SU-DHL-6 (cell line): ENCODE results near the gene CCNE1.

ENCODE experiments used
- H2AFZ ChIP-seq: fragments of 200-600 bp; sonication (generic); 2 replicates; pipeline ENCODE4 v1.6.1; 2014; ENCODE audit warnings: low read depth, mild to moderate bottlenecking, moderate library complexity, mixed read lengths, antibody characterized with exemption, low read length; ENCODE audit not compliant: severe bottlenecking
- H3F3A ChIP-seq: fragments of 200-600 bp; shearing (Covaris generic); 2 replicates; pipeline ENCODE4 v1.6.0; 2016; ENCODE audit warnings: antibody characterized with exemption, mild to moderate bottlenecking; ENCODE audit not compliant: insufficient read depth
- H3K27ac ChIP-seq: fragments of 200-600 bp; sonication (generic); 2 replicates; pipeline ENCODE4 v1.5.1; 2016; ENCODE audit warnings: low read depth, mild to moderate bottlenecking, low read length, moderate library complexity, mixed read lengths
- H3K27me3 ChIP-seq: fragments of 200-600 bp; sonication (generic), shearing (Covaris generic); 2 replicates; pipeline ENCODE4 v1.6.0; 2014; ENCODE audit warnings: mild to moderate bottlenecking, low read length
- H3K36me3 ChIP-seq: fragments of 200-600 bp; sonication (generic); 2 replicates; pipeline ENCODE4 v1.6.1; 2014; ENCODE audit warnings: mild to moderate bottlenecking, low read length, mixed read lengths
- H3K4me2 ChIP-seq: fragments of 300-600, 200-600 bp; shearing (Covaris generic), sonication (generic); 2 replicates; pipeline ENCODE4 v1.6.0; 2014; ENCODE audit warnings: low read length, low read depth, mild to moderate bottlenecking; ENCODE audit not compliant: poor library complexity, severe bottlenecking
- H3K4me3 ChIP-seq: fragments of 200-600 bp; sonication (generic); 2 replicates; pipeline ENCODE4 v1.5.1; 2014; ENCODE audit warnings: antibody characterized with exemption, low read length, mild to moderate bottlenecking, mixed read lengths; ENCODE audit not compliant: insufficient read depth, poor library complexity, severe bottlenecking
- H3K79me2 ChIP-seq: fragments of 200-600 bp; sonication (generic); 2 replicates; pipeline ENCODE4 v1.6.1; 2014; ENCODE audit warnings: mild to moderate bottlenecking, low read length, moderate library complexity; ENCODE audit not compliant: insufficient read depth
- H3K9ac ChIP-seq: fragments of 200-600 bp; sonication (generic); 2 replicates; pipeline ENCODE4 v1.7.0; 2014; ENCODE audit warnings: mild to moderate bottlenecking, low read length
- H3K9me2 ChIP-seq: fragments of 200-600 bp; sonication (generic); replicated peaks from 2 replicates; pipeline ENCODE4 v1.6.1; 2014; ENCODE audit warnings: low read length; ENCODE audit not compliant: insufficient read depth
- H3K9me3 ChIP-seq: fragments of 200-600 bp; sonication (generic); 2 replicates; pipeline ENCODE4 v1.6.1; 2014; ENCODE audit warnings: low read length, mixed read lengths; ENCODE audit not compliant: insufficient read depth
- H4K20me1 ChIP-seq: fragments of 200-600 bp; sonication (generic); 2 replicates; pipeline ENCODE4 v1.6.1; 2014; ENCODE audit warnings: low read depth, mild to moderate bottlenecking, antibody characterized with exemption, low read length, moderate library complexity, mixed read lengths
- EZH2phosphoT487 ChIP-seq: fragments of 200-600 bp; sonication (generic), shearing (Covaris generic); conservative IDR thresholded peaks from 2 replicates; pipeline ENCODE4 v1.6.1; 2018; ENCODE audit warnings: mild to moderate bottlenecking, antibody characterized with exemption, low read length, moderate library complexity, mixed read lengths
- TF ChIP-seq, protein P1 (sequence below): fragments of 200-600 bp; sonication (generic); IDR thresholded peaks from one replicate; pipeline ENCODE4 v1.5.1; 2017; ENCODE audit warnings: antibody characterized with exemption, mild to moderate bottlenecking, low read length, moderate library complexity; ENCODE audit not compliant: insufficient read depth, poor library complexity, severe bottlenecking

The CCNE1 gene

DNA sequence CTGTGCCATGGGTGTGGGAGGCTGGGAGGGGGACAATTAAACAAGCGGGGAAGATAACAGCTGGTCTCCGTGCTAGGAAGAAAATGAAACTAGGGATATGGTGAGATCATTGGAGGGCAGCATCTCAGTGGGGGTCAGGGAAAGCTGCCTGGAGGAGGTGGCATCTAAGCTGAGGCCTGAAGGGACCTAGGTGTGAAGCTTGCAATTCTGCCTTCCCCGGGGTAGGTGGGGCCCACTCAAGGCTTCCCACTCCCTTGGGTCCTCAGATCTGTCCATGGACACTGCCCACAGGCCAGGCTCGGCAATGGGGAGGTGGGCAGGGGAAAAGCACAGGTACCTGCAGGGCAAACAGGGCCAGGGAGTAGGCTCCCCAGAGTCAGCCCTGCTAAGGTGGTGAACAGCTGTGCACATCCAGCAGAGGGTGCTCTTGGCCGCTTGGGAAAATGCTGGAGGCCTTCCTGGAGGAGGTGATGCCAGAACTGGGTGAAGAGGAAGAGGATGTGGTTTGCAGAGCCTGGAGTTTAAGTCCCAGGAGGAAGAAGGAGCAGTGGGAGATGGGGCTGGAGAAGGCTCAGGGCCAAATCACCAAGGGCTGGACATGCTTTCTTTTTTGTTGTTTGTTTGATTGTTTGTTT is 25.7 kb upstream of the CCNE1 start:
- H3K36me3 ChIP-seq, result no peaks in the 10 kb centered on the region
- no peak overlapping the region for H3K4me2 ChIP-seq
- H3K27ac ChIP-seq, result no peak overlapping the region
- no peak for TF ChIP-seq EZH2phosphoT487
- TF ChIP-seq, protein P1, sequence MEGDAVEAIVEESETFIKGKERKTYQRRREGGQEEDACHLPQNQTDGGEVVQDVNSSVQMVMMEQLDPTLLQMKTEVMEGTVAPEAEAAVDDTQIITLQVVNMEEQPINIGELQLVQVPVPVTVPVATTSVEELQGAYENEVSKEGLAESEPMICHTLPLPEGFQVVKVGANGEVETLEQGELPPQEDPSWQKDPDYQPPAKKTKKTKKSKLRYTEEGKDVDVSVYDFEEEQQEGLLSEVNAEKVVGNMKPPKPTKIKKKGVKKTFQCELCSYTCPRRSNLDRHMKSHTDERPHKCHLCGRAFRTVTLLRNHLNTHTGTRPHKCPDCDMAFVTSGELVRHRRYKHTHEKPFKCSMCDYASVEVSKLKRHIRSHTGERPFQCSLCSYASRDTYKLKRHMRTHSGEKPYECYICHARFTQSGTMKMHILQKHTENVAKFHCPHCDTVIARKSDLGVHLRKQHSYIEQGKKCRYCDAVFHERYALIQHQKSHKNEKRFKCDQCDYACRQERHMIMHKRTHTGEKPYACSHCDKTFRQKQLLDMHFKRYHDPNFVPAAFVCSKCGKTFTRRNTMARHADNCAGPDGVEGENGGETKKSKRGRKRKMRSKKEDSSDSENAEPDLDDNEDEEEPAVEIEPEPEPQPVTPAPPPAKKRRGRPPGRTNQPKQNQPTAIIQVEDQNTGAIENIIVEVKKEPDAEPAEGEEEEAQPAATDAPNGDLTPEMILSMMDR, result no peak
- H3K9ac ChIP-seq, result no peak overlapping the region
- H3F3A ChIP-seq, result no peaks in the 10 kb centered on the region
- H3K4me3 ChIP-seq, result no peak overlapping the region
- no peak overlapping the region for H2AFZ ChIP-seq
- H3K79me2 ChIP-seq, result no peaks in the 10 kb centered on the region
- no peaks in the 10 kb centered on the region for H3K9me3 ChIP-seq
- no peaks in the 10 kb centered on the region for H3K9me2 ChIP-seq
- H4K20me1 ChIP-seq, result no peaks in the 10 kb centered on the region
- H3K27me3 ChIP-seq, result no peaks in the 10 kb centered on the region

DNA sequence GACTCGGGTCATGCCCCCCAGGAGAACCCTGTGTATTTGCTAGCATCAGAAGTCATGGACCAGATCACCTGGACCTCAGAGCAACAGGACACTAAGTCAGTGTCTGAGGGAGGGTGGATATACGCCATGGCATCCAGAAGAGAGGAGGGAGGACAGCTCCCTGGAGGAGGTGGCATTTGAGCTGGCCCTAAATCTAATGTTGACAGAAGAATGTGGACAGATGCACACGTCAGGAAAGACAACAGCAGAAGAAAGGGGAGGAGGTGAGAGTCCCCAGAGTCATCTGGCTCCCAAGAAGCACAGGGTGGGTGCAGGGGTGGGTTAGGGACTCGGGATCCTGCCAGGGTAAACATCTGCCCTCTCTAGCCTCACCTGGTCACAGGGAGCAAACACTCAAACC is 24.5 kb upstream of the CCNE1 start:
- Histone ChIP-seq H3K9me3 (no peaks in the 10 kb centered on the region), H3K9ac (no peak overlapping the region), H3K27ac (no peak overlapping the region), H3K36me3 (no peaks in the 10 kb centered on the region), H3K27me3 (no peaks in the 10 kb centered on the region), H2AFZ (no peak overlapping the region), H3K9me2 (no peaks in the 10 kb centered on the region), H3F3A (no peaks in the 10 kb centered on the region), H3K79me2 (no peaks in the 10 kb centered on the region), H3K4me3 (no peak overlapping the region), H4K20me1 (no peaks in the 10 kb centered on the region), H3K4me2 (no peak overlapping the region)
- TF ChIP-seq EZH2phosphoT487, result no peak
- TF ChIP-seq, protein P1, result no peak

DNA sequence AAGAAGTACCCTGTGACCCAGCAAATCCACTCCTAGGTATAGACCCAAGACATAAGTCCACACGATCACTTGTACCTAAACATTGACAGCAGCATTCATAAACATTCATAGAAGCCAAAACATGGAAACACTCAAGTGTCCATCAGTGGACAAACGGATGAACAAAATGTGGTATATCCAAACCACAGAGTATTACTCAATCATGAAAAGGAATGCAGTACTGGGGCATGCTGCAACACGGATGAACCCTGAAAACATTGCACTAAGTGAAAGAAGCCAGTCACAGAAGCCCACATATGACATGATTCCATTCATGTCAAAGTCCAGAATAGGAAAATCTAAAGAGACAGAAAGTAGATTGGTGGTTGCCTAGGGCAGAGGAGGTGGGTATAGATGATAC is 22.8 kb upstream of the CCNE1 start:
- Histone ChIP-seq H3K27me3 (no peaks in the 10 kb centered on the region), H4K20me1 (no peaks in the 10 kb centered on the region), H2AFZ (no peak overlapping the region), H3K79me2 (no peaks in the 10 kb centered on the region), H3K9me3 (no peaks in the 10 kb centered on the region), H3F3A (no peaks in the 10 kb centered on the region), H3K4me2 (no peak overlapping the region), H3K9me2 (no peaks in the 10 kb centered on the region), H3K4me3 (no peak overlapping the region), H3K9ac (no peak overlapping the region), H3K27ac (no peak overlapping the region), H3K36me3 (no peaks in the 10 kb centered on the region)
- TF ChIP-seq, protein P1, result no peak
- TF ChIP-seq EZH2phosphoT487, result no peak
